Fibroblast of the conjunctiva (primary cell): ENCODE results near the gene CLSTN3.
A peak's percentile ranks its signal among the peaks of the same experiment; 100 is the strongest.

ENCODE experiments used
- DNase-seq: peaks from one replicate; pipeline ENCODE4 v3.0.0-alpha.2; 2010; ENCODE audit warnings: low read depth

CLSTN3 gene

GRCh38 chr12:7125632-7126227 lies 4.4 kb upstream of the CLSTN3 start:
- DNase-seq = no peak

- no peak for DNase-seq
These were observed 2.1 kb upstream of the CLSTN3 start for GRCh38 chr12:7127916-7128626.

GRCh38 chr12:7128681-7129286 lies 1.4 kb upstream of the CLSTN3 start, which contains the start of gene RBP5:
RBP5 (minus strand) TSS chr12:7128889; CDS start chr12:7128775, 114 bp downstream.
- DNase-seq = no peak

- DNase-seq = no peak
These were observed 792 bp upstream of the CLSTN3 start for GRCh38 chr12:7129287-7129871.

- DNase-seq = no peak
These were observed 730 bp downstream of the CLSTN3 start for GRCh38 chr12:7130701-7131501.

GRCh38 chr12:7131502-7131866 lies 1.3 kb downstream of the CLSTN3 start:
- no peak for DNase-seq

- DNase-seq = no peak
These were observed 4.4 kb downstream of the CLSTN3 start for GRCh38 chr12:7134396-7135166.

- DNase-seq = no peak
These were observed 5.9 kb downstream of the CLSTN3 start for GRCh38 chr12:7136071-7136470.

GRCh38 chr12:7136676-7137075 lies 6.5 kb downstream of the CLSTN3 start:
- DNase-seq = no peak

GRCh38 chr12:7137908-7138307 lies 7.7 kb downstream of the CLSTN3 start:
- DNase-seq = no peak

- no peak for DNase-seq
These were observed 9.0 kb downstream of the CLSTN3 start for GRCh38 chr12:7139200-7139599.

- DNase-seq = no peak
These were observed 11.3 kb downstream of the CLSTN3 start for GRCh38 chr12:7141351-7142005.

GRCh38 chr12:7142056-7142644 lies 12.0 kb downstream of the CLSTN3 start:
- DNase-seq = peak; percentile 27

- no peak for DNase-seq
These were observed 12.8 kb downstream of the CLSTN3 start for GRCh38 chr12:7142809-7143465.

- no peak for DNase-seq
These were observed 13.4 kb downstream of the CLSTN3 start for GRCh38 chr12:7143564-7143963.

GRCh38 chr12:7144414-7145120 lies 14.4 kb downstream of the CLSTN3 start:
- no peak for DNase-seq

- no peak for DNase-seq
These were observed 15.5 kb downstream of the CLSTN3 start for GRCh38 chr12:7145671-7146070.

- DNase-seq = no peak
These were observed 16.1 kb downstream of the CLSTN3 start for GRCh38 chr12:7146228-7146627.

- no peak for DNase-seq
These were observed 16.7 kb downstream of the CLSTN3 start for GRCh38 chr12:7146906-7147305.
